KMS-11 (cell line): ENCODE data around the gene SMPDL3A.

Experiments
- H2AFZ ChIP-seq: fragments of 200-600 bp; sonication (generic); 2 replicates; pipeline ENCODE4 v1.6.1; 2016; ENCODE audit warnings: antibody characterized with exemption, mixed run types, low read depth
- H3K27ac ChIP-seq: fragments of 200-600 bp; sonication (generic); 2 replicates; pipeline ENCODE4 v1.6.1; 2016; ENCODE audit warnings: mild to moderate bottlenecking, mixed run types
- H3K27me3 ChIP-seq: fragments of 200-600 bp; sonication (generic); 2 replicates; pipeline ENCODE4 v1.6.1; 2017; ENCODE audit warnings: mild to moderate bottlenecking, low read depth, mixed run types, moderate library complexity; ENCODE audit not compliant: insufficient read depth
- H3K36me3 ChIP-seq: fragments of 200-600 bp; sonication (generic); 2 replicates; pipeline ENCODE4 v1.6.1; 2017; ENCODE audit warnings: mild to moderate bottlenecking, mixed run types; ENCODE audit not compliant: insufficient read depth
- H3K4me1 ChIP-seq: fragments of 200-600 bp; sonication (generic); 2 replicates; pipeline ENCODE4 v1.6.1; 2016; ENCODE audit warnings: mild to moderate bottlenecking, low read depth, mixed run types; ENCODE audit not compliant: poor library complexity, severe bottlenecking
- H3K4me2 ChIP-seq: fragments of 200-600 bp; sonication (generic); 2 replicates; pipeline ENCODE4 v1.7.0; 2016; ENCODE audit warnings: mild to moderate bottlenecking, mixed run types
- H3K4me3 ChIP-seq: fragments of 200-600 bp; sonication (generic); IDR thresholded peaks from 2 replicates; pipeline ENCODE4 v1.6.1; 2017; ENCODE audit warnings: low read depth, low read length, mixed read lengths; ENCODE audit not compliant: insufficient read depth
- H3K79me2 ChIP-seq: fragments of 200-600 bp; sonication (generic); 2 replicates; pipeline ENCODE4 v1.6.1; 2016; ENCODE audit warnings: low read depth, mixed run types; ENCODE audit not compliant: insufficient read depth
- H3K9ac ChIP-seq: fragments of 200-600 bp; sonication (generic); 2 replicates; pipeline ENCODE4 v1.6.1; 2016; ENCODE audit warnings: mild to moderate bottlenecking, mixed run types
- H4K20me1 ChIP-seq: fragments of 200-600 bp; sonication (generic); 2 replicates; pipeline ENCODE4 v1.6.1; 2016; ENCODE audit warnings: mild to moderate bottlenecking, mixed run types; ENCODE audit not compliant: insufficient read depth
- TF ChIP-seq, protein P1 (sequence below): fragments of 200-600 bp; sonication (generic); conservative IDR thresholded peaks from 2 replicates; pipeline ENCODE4 v1.6.1; 2017; ENCODE audit warnings: low read depth, mild to moderate bottlenecking, antibody characterized with exemption, low read length, moderate library complexity, mixed read lengths

The SMPDL3A gene

GRCh38 chr6:122799916-122800686 lies 11.0 kb downstream of the SMPDL3A start:
- Histone ChIP-seq H4K20me1 (no peaks in the 10 kb centered on the region), H3K9ac (no peak overlapping the region), H3K79me2 (no peaks in the 10 kb centered on the region), H3K4me1 (no peaks in the 10 kb centered on the region), H3K27ac (no peak overlapping the region), H3K4me3 (no peak overlapping the region), H2AFZ (no peak overlapping the region), H3K4me2 (no peak overlapping the region), H3K27me3 (no peaks in the 10 kb centered on the region), H3K36me3 (no peaks in the 10 kb centered on the region)
- TF ChIP-seq, protein P1, sequence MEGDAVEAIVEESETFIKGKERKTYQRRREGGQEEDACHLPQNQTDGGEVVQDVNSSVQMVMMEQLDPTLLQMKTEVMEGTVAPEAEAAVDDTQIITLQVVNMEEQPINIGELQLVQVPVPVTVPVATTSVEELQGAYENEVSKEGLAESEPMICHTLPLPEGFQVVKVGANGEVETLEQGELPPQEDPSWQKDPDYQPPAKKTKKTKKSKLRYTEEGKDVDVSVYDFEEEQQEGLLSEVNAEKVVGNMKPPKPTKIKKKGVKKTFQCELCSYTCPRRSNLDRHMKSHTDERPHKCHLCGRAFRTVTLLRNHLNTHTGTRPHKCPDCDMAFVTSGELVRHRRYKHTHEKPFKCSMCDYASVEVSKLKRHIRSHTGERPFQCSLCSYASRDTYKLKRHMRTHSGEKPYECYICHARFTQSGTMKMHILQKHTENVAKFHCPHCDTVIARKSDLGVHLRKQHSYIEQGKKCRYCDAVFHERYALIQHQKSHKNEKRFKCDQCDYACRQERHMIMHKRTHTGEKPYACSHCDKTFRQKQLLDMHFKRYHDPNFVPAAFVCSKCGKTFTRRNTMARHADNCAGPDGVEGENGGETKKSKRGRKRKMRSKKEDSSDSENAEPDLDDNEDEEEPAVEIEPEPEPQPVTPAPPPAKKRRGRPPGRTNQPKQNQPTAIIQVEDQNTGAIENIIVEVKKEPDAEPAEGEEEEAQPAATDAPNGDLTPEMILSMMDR = no peak

DNA sequence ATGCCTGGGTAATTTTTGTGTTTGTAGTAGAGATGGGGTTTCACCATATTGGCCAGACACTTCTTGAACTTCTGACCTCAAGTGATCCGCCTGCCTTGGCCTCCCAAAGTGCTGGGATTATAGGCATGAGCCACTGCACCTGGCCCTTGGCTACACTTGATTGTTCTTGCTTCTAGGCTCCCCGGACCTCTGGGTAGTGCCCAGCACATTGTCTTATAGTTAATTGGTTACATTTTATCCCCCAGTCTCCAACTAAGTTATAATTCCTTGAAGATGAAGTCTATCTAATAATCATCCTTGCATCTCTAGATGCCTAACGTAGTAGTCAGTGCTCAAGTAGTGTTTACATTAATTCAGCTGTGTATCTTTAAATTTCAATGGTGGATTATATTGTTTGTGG lies 11.8 kb downstream of the SMPDL3A start:
- Histone ChIP-seq H3K27me3 (no peaks in the 10 kb centered on the region), H3K4me3 (no peak overlapping the region), H3K36me3 (no peaks in the 10 kb centered on the region), H3K4me1 (no peaks in the 10 kb centered on the region), H3K27ac (no peak overlapping the region), H3K9ac (no peak overlapping the region), H4K20me1 (no peaks in the 10 kb centered on the region), H3K4me2 (no peak overlapping the region), H2AFZ (no peak overlapping the region), H3K79me2 (no peaks in the 10 kb centered on the region)
- TF ChIP-seq, protein P1 = no peak

GRCh38 chr6:122801397-122801796 lies 12.3 kb downstream of the SMPDL3A start:
- Histone ChIP-seq H3K27me3 (no peaks in the 10 kb centered on the region), H3K9ac (no peak overlapping the region), H3K36me3 (no peaks in the 10 kb centered on the region), H3K79me2 (no peaks in the 10 kb centered on the region), H3K4me1 (no peaks in the 10 kb centered on the region), H4K20me1 (no peaks in the 10 kb centered on the region), H3K4me3 (no peak overlapping the region), H3K4me2 (no peak overlapping the region), H3K27ac (no peak overlapping the region), H2AFZ (no peak overlapping the region)
- TF ChIP-seq, protein P1 = no peak

- Histone ChIP-seq H3K27ac (no peak overlapping the region), H3K9ac (no peak overlapping the region), H3K4me1 (no peaks in the 10 kb centered on the region), H3K79me2 (no peaks in the 10 kb centered on the region), H3K4me2 (no peak overlapping the region), H3K4me3 (no peak overlapping the region), H3K27me3 (no peaks in the 10 kb centered on the region), H2AFZ (no peak overlapping the region), H4K20me1 (no peaks in the 10 kb centered on the region), H3K36me3 (no peaks in the 10 kb centered on the region)
- TF ChIP-seq, protein P1 = no peak
These were observed 14.2 kb downstream of the SMPDL3A start for GRCh38 chr6:122803171-122803661.
